ENCODE data around the gene EXTL1.

Gene EXTL1

GRCh38 chr1:26025517-26025916 lies 3.9 kb downstream of the EXTL1 start:
- Histone ChIP-seq H3K27ac (no peak overlapping the region), H3K4me1 (ENCODE audit: control insufficient read depth in 1 of 2, insufficient read depth in 1 of 2, low read depth in 1 of 2, low read length in 1 of 2) (no peaks in the 10 kb centered on the region), H3K36me3 (no peaks in the 10 kb centered on the region), H3K27me3 (peaks cover 3% of the 10 kb centered on the region), H3K9me3 (no peaks in the 10 kb centered on the region), H3K4me3 (ENCODE audit: low read depth in 1 of 2, low read length in 1 of 2) (no peak overlapping the region)
- no peak for TF ChIP-seq CTCF (IDR thresholded peaks at IDR 0.05)

GRCh38 chr1:26027716-26028489 lies 6.3 kb downstream of the EXTL1 start:
- H3K27me3 ChIP-seq: peaks cover 11% of the 10 kb centered on the region
- H3K9me3 ChIP-seq: no peaks in the 10 kb centered on the region
- TF ChIP-seq CTCF (IDR thresholded peaks at IDR 0.05): no peak
- H3K4me3 ChIP-seq (ENCODE audit: low read depth in 1 of 2, low read length in 1 of 2): no peak overlapping the region
- no peak overlapping the region for H3K27ac ChIP-seq
- H3K36me3 ChIP-seq: no peaks in the 10 kb centered on the region
- no peaks in the 10 kb centered on the region for H3K4me1 ChIP-seq (ENCODE audit: control insufficient read depth in 1 of 2, insufficient read depth in 1 of 2, low read depth in 1 of 2, low read length in 1 of 2)

- Histone ChIP-seq H3K4me3 (ENCODE audit: low read depth in 1 of 2, low read length in 1 of 2) (no peak overlapping the region), H3K27me3 (peaks cover 17% of the 10 kb centered on the region), H3K27ac (no peak overlapping the region), H3K4me1 (ENCODE audit: control insufficient read depth in 1 of 2, insufficient read depth in 1 of 2, low read depth in 1 of 2, low read length in 1 of 2) (no peaks in the 10 kb centered on the region), H3K36me3 (no peaks in the 10 kb centered on the region), H3K9me3 (no peaks in the 10 kb centered on the region)
- TF ChIP-seq CTCF (IDR thresholded peaks at IDR 0.05): no peak
Observed at GRCh38 chr1:26028490-26028980, 7.0 kb downstream of the EXTL1 start.

GRCh38 chr1:26029054-26029863 lies 7.7 kb downstream of the EXTL1 start:
- TF ChIP-seq CTCF (IDR thresholded peaks at IDR 0.05): no peak
- Histone ChIP-seq H3K27me3 (peaks cover 25% of the 10 kb centered on the region), H3K27ac (no peak overlapping the region), H3K36me3 (no peaks in the 10 kb centered on the region), H3K4me3 (ENCODE audit: low read depth in 1 of 2, low read length in 1 of 2) (no peak overlapping the region), H3K9me3 (no peaks in the 10 kb centered on the region), H3K4me1 (ENCODE audit: control insufficient read depth in 1 of 2, insufficient read depth in 1 of 2, low read depth in 1 of 2, low read length in 1 of 2) (no peaks in the 10 kb centered on the region)

GRCh38 chr1:26029864-26030481 lies 8.4 kb downstream of the EXTL1 start:
- H3K27ac ChIP-seq: no peak overlapping the region
- H3K4me1 ChIP-seq (ENCODE audit: control insufficient read depth in 1 of 2, insufficient read depth in 1 of 2, low read depth in 1 of 2, low read length in 1 of 2): peaks cover 4 to 5% of the 10 kb centered on the region in 2 experiments
- TF ChIP-seq CTCF (IDR thresholded peaks at IDR 0.05): no peak
- H3K4me3 ChIP-seq (ENCODE audit: low read depth in 1 of 2, low read length in 1 of 2): no peak overlapping the region
- peaks cover 32% of the 10 kb centered on the region for H3K27me3 ChIP-seq
- H3K36me3 ChIP-seq: no peaks in the 10 kb centered on the region
- H3K9me3 ChIP-seq: no peaks in the 10 kb centered on the region
